Endodermal cell (in vitro differentiated cells): ENCODE data around the gene HEPHL1. TPM values are rescaled to one million over a fixed set of nuclear protein-coding genes. Genes with fewer than 3 reads are reported as not detected.

Experiments used
- DNase-seq: peaks from one replicate; pipeline ENCODE4 v3.0.0-alpha.2; 2017
- H3K27ac ChIP-seq: 2 replicates; pipeline ENCODE4 v1.5.1; 2013; ENCODE audit warnings: mild to moderate bottlenecking, low read depth, low read length, moderate library complexity
- H3K27me3 ChIP-seq: 2 replicates; pipeline ENCODE4 v1.6.1; 2013; ENCODE audit warnings: mild to moderate bottlenecking, low read length, moderate library complexity; ENCODE audit not compliant: insufficient read depth, control insufficient read depth, poor library complexity, severe bottlenecking
- H3K36me3 ChIP-seq: 2 replicates; pipeline ENCODE4 v1.7.0; 2013; ENCODE audit warnings: mild to moderate bottlenecking, low read length, moderate library complexity; ENCODE audit not compliant: control insufficient read depth, insufficient read depth
- H3K4me1 ChIP-seq: one replicate; pipeline ENCODE4 v1.7.0; 2013; ENCODE audit warnings: low read length; ENCODE audit not compliant: control insufficient read depth, insufficient read depth
- H3K4me3 ChIP-seq: 2 replicates; pipeline ENCODE4 v1.5.1; 2013; ENCODE audit warnings: mild to moderate bottlenecking, low read length, moderate library complexity
- H3K9ac ChIP-seq: 2 replicates; pipeline ENCODE4 v1.6.1; 2013; ENCODE audit warnings: mild to moderate bottlenecking, low read length, moderate library complexity; ENCODE audit not compliant: poor library complexity, severe bottlenecking; ENCODE audit errors: extremely low read depth
- H3K9me3 ChIP-seq: 2 replicates; pipeline ENCODE4 v1.6.1; 2013; ENCODE audit warnings: mild to moderate bottlenecking, low read length, moderate library complexity; ENCODE audit not compliant: control insufficient read depth
- H3K27ac Mint-ChIP-seq: 2 replicates; pipeline ENCODE4 v1.8.0; 2020; ENCODE audit warnings: mixed read lengths
- H3K27me3 Mint-ChIP-seq: 2 replicates; pipeline ENCODE4 v1.8.0; 2021; ENCODE audit warnings: mild to moderate bottlenecking, mixed read lengths; ENCODE audit not compliant: insufficient read depth
- H3K36me3 Mint-ChIP-seq: 2 replicates; pipeline ENCODE4 v1.8.0; 2020; ENCODE audit warnings: low read depth, mixed read lengths
- H3K4me1 Mint-ChIP-seq: 2 replicates; pipeline ENCODE4 v1.8.0; 2020; ENCODE audit warnings: mixed read lengths
- H3K4me3 Mint-ChIP-seq: 2 replicates; pipeline ENCODE4 v1.8.0; 2020; ENCODE audit warnings: mild to moderate bottlenecking, moderate library complexity, mixed read lengths
- H3K9me3 Mint-ChIP-seq: 2 replicates; pipeline ENCODE4 v1.8.0; 2020; ENCODE audit warnings: mild to moderate bottlenecking, mixed read lengths
- CTCF ChIP-seq: fragments of 200-600 bp; sonication (generic); conservative IDR thresholded peaks from 2 replicates; pipeline ENCODE4 v1.5.0; 2021; ENCODE audit warnings: antibody characterized with exemption, mild to moderate bottlenecking
- WGBS, 2 experiments: methylation state at CpG; one replicate each; pipeline versions ENCODE4 v1.1.5 to v1.1.7; 2013; ENCODE audit warnings: missing lambda C conversion rate in 2 of 2, mixed read lengths in 1 of 2; ENCODE audit not compliant: insufficient coverage in 1 of 2, insufficient read length in 1 of 2; 5-methylcytosine and 5-hydroxymethylcytosine counted together
- total RNA-seq, 2 donors: library from RNA; stranded (reverse); fragmentation: NEBNext Ultra II Directional in 1 of 2; extraction: Animal tissue kit (Norgen Biotek cat#: 25700) in 1 of 2; gene quantifications; 2 replicates in 1 of 2; 3 replicates in 1 of 2; pipeline ENCODE4 v1.2.1, GENCODE V29; 2021

The HEPHL1 gene
- total RNA-seq, 2 donors from 2014 or later, result not detected

GRCh38 chr11:94062360-94062759 lies 41.2 kb downstream of the HEPHL1 start:
- H3K4me1 ChIP-seq, result no peaks in the 10 kb centered on the region
- H3K27me3 Mint-ChIP-seq, result no peaks in the 10 kb centered on the region
- H3K36me3 Mint-ChIP-seq, result no peaks in the 10 kb centered on the region
- H3K27ac Mint-ChIP-seq, result no peak overlapping the region
- no peak overlapping the region for H3K27ac ChIP-seq
- 96 to 100% methylated on average over 1 to 2 of the region's 2 CpGs for WGBS, 2 experiments
- H3K9me3 Mint-ChIP-seq, result no peaks in the 10 kb centered on the region
- DNase-seq, result no peak
- H3K9me3 ChIP-seq, result no peaks in the 10 kb centered on the region
- H3K9ac ChIP-seq, result no peak overlapping the region
- H3K36me3 ChIP-seq, result no peaks in the 10 kb centered on the region
- no peak for TF ChIP-seq CTCF
- H3K4me3 Mint-ChIP-seq, result no peak overlapping the region
- no peak overlapping the region for H3K4me3 ChIP-seq
- H3K27me3 ChIP-seq, result no peaks in the 10 kb centered on the region
- no peaks in the 10 kb centered on the region for H3K4me1 Mint-ChIP-seq

GRCh38 chr11:94066901-94067429 lies 45.8 kb downstream of the HEPHL1 start:
- no peak for DNase-seq
- H3K4me1 Mint-ChIP-seq, result no peaks in the 10 kb centered on the region
- no peaks in the 10 kb centered on the region for H3K9me3 Mint-ChIP-seq
- H3K9me3 ChIP-seq, result no peaks in the 10 kb centered on the region
- peaks cover 5% of the 10 kb centered on the region for H3K27me3 ChIP-seq
- H3K27ac ChIP-seq, result no peak overlapping the region
- H3K27me3 Mint-ChIP-seq, result no peaks in the 10 kb centered on the region
- H3K36me3 ChIP-seq, result no peaks in the 10 kb centered on the region
- no peak for TF ChIP-seq CTCF
- H3K4me3 ChIP-seq, result no peak overlapping the region
- H3K4me3 Mint-ChIP-seq, result no peak overlapping the region
- 91 to 100% methylated on average over 3 of the region's 3 CpGs for WGBS, 2 experiments
- H3K27ac Mint-ChIP-seq, result no peak overlapping the region
- no peak overlapping the region for H3K9ac ChIP-seq
- H3K4me1 ChIP-seq, result no peaks in the 10 kb centered on the region
- H3K36me3 Mint-ChIP-seq, result no peaks in the 10 kb centered on the region

GRCh38 chr11:94068764-94069163 lies 47.6 kb downstream of the HEPHL1 start:
- no peak for DNase-seq
- no peak for TF ChIP-seq CTCF
- H3K9me3 ChIP-seq, result no peaks in the 10 kb centered on the region
- WGBS, 2 experiments, result 70 to 100% methylated on average over 1 to 2 of the region's 2 CpGs
- no peak overlapping the region for H3K27ac ChIP-seq
- H3K36me3 Mint-ChIP-seq, result no peaks in the 10 kb centered on the region
- H3K9ac ChIP-seq, result no peak overlapping the region
- peaks cover 5% of the 10 kb centered on the region for H3K27me3 ChIP-seq
- no peak overlapping the region for H3K4me3 Mint-ChIP-seq
- no peaks in the 10 kb centered on the region for H3K4me1 Mint-ChIP-seq
- no peak overlapping the region for H3K4me3 ChIP-seq
- H3K27me3 Mint-ChIP-seq, result no peaks in the 10 kb centered on the region
- H3K36me3 ChIP-seq, result no peaks in the 10 kb centered on the region
- no peak overlapping the region for H3K27ac Mint-ChIP-seq
- H3K9me3 Mint-ChIP-seq, result no peaks in the 10 kb centered on the region
- H3K4me1 ChIP-seq, result no peaks in the 10 kb centered on the region
